Endothelial cell of umbilical vein (primary cell): ENCODE results near the gene ZC2HC1B.

Experiments used
- CTCF ChIP-seq, 2 donors: IDR thresholded peaks; 1 replicate in 1 of 2; 2 replicates in 1 of 2; pipeline ENCODE4 v1.5.1; 2011; ENCODE audit warnings: low read length in 2 of 2, mild to moderate bottlenecking in 2 of 2, moderate library complexity in 2 of 2, control low read depth in 1 of 2, inconsistent platforms in 1 of 2, low read depth in 1 of 2; ENCODE audit not compliant: insufficient read depth in 1 of 2; ENCODE audit errors: extremely low read depth in 1 of 2
- GATA2 ChIP-seq: IDR thresholded peaks from 2 replicates; pipeline ENCODE4 v1.7.0; 2011; ENCODE audit warnings: low read depth, mild to moderate bottlenecking, moderate library complexity, mixed read lengths, low read length; ENCODE audit not compliant: insufficient read length, insufficient read depth
- JUN ChIP-seq: IDR thresholded peaks from 2 replicates; pipeline ENCODE4 v1.6.1; 2011; ENCODE audit warnings: borderline replicate concordance, low read depth; ENCODE audit not compliant: insufficient read length, insufficient read depth
- MAX ChIP-seq: IDR thresholded peaks from 2 replicates; pipeline ENCODE4 v1.6.1; 2011; ENCODE audit not compliant: insufficient read depth, insufficient read length
- MYC ChIP-seq: IDR thresholded peaks from one replicate; pipeline ENCODE4 v1.6.1; 2011; ENCODE audit warnings: mild to moderate bottlenecking, low read depth, low read length
- POLR2A ChIP-seq: IDR thresholded peaks from 2 replicates; pipeline ENCODE4 v1.6.1; 2012; ENCODE audit warnings: low read depth, mild to moderate bottlenecking, control low read depth, low read length
- POLR2AphosphoS5 ChIP-seq: IDR thresholded peaks from 2 replicates; pipeline ENCODE4 v1.6.1; 2012; ENCODE audit warnings: low read depth, mild to moderate bottlenecking, control low read depth, low read length, moderate library complexity; ENCODE audit not compliant: insufficient read depth

GRCh38 chr6:143839196-143839595 is 25.1 kb upstream of the ZC2HC1B start:
- TF ChIP-seq CTCF (IDR thresholded peaks at IDR 0.05; ENCODE audit: extremely low read depth in 1 of 2, insufficient read depth in 1 of 2, low read depth in 1 of 2, low read length in 2 of 2) (no peak), POLR2A (no peak), GATA2 (no peak), JUN (no peak), MAX (no peak), POLR2AphosphoS5 (no peak), MYC (no peak)
